AG09319 (cell line): ENCODE data around the gene MT1F.

ENCODE experiments used
- DNase-seq: peaks from one replicate; pipeline ENCODE4 v3.0.0-alpha.2; 2010; ENCODE audit warnings: low read depth; ENCODE audit errors: extremely low read depth
- CTCF ChIP-seq: IDR thresholded peaks from 2 replicates; pipeline ENCODE4 v1.5.1; 2011; ENCODE audit warnings: low read depth, mild to moderate bottlenecking, inconsistent platforms, low read length, moderate library complexity

MT1F gene

DNA sequence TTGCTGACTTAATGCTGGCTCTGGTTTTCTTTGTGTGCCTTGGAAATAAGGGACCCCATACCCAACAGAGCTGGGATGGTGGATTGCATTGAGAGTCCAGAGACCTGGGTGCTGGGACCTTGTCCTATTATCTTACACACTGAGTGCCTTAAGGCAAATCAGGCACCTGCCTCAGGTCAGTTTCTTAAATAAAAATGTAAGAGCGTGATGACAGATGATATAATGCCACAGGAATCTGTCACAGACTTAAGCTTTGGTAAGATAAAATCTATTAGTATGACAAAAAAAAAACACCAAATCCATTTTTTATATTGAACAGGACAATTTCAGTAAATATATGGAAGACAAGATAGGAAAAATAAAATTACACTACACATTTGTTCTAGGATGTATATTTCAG lies 17.7 kb upstream of the MT1F start:
- no peak for DNase-seq
- TF ChIP-seq CTCF, result no peak

- no peak for DNase-seq
- TF ChIP-seq CTCF, result no peak
These were observed 16.6 kb upstream of the MT1F start for GRCh38 chr16:56641166-56641565.

DNA sequence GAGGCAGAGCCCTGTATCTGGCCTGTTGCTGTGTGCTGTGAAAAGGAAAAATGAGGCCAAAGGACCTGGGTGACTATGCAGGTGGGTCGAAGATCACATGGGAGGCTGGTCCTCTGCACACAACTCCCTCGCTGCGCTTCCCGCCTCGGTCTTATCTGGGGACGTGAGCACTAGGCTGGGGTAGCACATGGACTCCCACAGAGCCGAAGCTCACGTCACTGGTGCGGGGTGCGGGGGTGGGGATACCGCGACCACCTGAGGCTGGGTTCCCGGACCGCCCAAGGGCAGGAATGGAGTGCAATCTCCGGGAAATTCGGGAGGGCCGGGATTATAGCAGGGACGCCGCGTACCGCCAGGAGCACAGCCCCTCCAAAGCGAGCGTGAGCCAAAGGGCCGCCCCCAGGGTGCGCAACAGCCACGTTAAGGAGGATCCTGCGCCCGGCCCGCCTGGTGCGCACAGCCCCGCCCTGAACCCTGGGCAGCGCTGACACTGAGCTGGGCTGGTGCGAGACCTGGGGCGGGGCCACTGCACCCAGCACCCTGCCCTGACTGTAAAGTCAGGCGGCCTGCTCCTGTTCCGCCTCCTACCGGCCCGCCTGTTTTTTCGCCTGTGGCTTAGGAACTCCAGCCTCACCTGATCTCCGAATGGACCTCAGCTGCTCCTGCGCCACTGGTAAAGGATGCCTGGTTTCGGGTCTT lies 14.5 kb upstream of the MT1F start:
- TF ChIP-seq CTCF, result peak; percentile 25
- DNase-seq, result no peak

DNA sequence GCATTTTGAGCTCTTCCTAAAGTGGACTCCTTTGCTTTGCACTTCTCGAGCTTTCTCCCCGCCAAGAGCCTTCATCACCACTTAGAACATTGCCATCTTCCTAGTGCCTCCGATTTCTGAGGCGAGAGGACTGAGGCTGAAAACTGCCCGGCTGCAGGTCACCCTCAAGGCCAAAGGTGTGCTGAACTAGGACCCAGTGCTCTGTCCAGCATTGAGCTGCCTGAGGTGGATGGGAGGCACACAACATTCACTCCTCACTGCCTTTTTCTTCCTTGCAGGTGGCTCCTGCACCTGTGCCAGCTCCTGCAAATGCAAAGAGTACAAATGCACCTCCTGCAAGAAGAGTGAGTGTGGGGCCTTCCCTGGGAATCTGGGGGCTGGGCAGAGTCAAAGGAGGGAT lies 13.9 kb upstream of the MT1F start:
- DNase-seq, result no peak
- no peak for TF ChIP-seq CTCF

- no peak for TF ChIP-seq CTCF
- DNase-seq, result no peak
These were observed 12.4 kb upstream of the MT1F start for GRCh38 chr16:56645311-56645710.

DNA sequence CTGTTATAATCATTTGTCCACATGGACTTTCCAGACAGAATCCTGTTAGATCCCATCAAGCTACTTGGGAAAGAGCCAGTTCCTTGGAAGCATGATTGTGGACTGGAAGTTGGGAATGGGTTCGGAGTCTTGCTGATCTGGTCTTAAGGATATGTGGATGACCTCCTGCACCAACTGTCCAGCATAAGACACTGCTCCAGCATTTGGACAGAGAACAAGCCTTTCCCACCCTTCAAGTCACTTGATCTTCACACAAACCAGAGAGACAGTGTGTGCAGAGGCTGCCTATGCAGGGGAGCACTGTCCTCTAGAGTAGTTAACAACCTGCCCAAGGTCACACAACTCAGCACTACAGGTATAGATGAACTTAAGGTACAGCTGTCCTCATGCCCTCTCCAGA lies 11.9 kb upstream of the MT1F start:
- no peak for DNase-seq
- no peak for TF ChIP-seq CTCF

- no peak for DNase-seq
- TF ChIP-seq CTCF, result no peak
These were observed 9.9 kb upstream of the MT1F start for GRCh38 chr16:56647641-56648431.
